ENCODE measurements around the gene CCDC69. TPM values are rescaled to one million over a fixed set of nuclear protein-coding genes. Genes with fewer than 3 reads are reported as not detected.

CCDC69 gene
- total RNA-seq, 1 donor from 2014 or later, result 178 TPM

DNA sequence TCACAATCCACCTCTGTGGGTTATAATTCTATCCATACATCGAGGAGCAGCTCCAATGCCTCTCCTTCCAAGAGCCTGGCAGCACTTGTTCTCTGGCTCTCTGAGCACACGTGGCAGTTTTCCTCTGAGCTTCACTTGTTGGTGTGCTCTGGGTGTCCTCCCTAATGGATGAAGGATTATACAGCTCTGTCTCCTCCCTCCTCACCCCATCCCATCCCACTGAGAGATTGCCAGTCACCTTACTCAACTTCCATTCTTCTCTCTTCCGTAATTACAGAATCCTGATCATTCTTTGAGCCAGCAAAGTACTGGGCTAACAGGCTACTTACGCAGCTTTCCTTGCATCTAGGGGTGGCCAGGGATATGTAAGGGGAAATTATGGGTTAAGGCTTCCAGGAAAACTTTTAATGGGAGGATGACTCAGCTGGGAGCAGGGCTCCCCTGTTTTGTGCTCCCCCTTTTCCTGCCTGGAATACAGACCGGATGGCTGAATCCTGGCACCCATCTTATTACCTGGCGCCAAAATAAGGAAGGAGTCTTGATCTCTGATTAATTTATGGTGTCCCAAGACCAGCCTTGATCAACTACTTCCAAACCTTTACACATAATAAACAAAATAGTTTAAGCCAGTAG, 6.3 kb upstream of the CCDC69 start:
- no peak for ATAC-seq (ENCODE audit: poor library complexity)
- intact Hi-C loops (cut with DNase I), result no loop called here
- DNase-seq, result no peak

DNA sequence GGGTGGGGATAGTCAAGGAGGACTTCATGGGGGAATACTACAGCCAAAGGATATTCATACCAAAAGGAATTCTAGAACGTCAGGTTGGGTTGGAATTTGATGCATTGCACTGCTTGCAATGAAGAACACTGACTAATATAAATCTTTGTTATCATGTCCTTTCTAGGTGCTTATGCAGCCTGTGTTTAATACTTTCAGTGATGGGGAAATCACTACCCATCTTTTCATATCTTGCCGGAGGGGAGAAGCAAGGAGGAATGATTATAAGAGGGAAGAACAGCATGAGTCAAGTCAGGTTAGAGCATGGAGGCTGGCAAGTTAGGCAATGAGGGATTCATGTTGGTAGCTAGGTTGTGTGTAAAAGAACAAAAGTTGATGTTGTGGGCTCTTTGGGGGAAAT, 5.1 kb upstream of the CCDC69 start:
- no peak for DNase-seq
- no peak for ATAC-seq (ENCODE audit: poor library complexity)
- intact Hi-C loops (cut with DNase I), result no loop called here

DNA sequence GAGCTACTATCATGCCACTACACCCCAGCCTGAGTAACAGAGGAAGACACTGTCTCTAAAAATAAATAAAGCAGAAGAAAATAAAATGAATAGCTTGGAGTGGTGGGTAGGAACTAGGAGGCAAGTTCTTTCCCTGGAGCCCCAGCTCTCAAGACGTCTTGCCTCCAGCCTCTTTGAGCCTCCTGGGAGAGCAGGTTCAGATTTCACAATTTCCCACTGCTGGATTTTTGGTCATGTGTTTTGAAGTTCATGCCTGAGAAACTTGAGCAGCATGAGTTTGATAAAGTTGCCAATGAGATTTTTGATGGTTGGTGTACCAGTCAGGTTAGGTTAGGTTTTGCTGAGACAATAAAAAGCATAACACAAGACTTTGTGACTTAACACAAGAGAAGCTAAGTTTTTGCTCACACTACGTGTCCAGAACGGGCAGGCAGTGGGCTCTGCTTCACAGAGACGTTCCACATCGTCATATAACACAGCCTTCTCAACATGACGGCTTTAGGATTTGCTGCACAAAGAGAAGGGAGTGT, 4.1 kb upstream of the CCDC69 start:
- intact Hi-C loops (cut with DNase I), result no loop called here

DNA sequence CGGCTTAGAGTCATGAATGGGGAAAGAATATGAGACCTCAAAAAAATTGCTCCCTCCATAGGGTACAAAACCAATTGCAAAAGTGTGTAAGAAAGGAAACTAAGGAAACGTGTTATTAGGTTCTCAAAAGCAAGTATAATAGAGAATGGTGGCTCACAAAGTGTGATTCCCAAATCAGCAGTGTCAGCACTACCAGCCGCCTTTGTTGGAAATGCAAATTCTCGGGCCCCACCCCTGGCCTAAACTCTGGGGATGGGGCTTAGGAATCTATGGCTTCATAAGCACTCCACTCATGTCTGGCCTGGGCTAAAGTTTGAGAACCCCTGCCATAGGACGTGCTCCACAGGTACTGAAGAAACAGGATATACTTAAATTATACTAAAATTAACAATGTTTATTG, 1.6 kb upstream of the CCDC69 start:
- DNase-seq (no peak), ATAC-seq (ENCODE audit: poor library complexity) (no peak)
- intact Hi-C loops (cut with DNase I), result no loop called here

More for the DNA sequence above, 4.1 kb upstream of the CCDC69 start:
- ATAC-seq (ENCODE audit: poor library complexity), result no peak
- DNase-seq, result no peak

DNA sequence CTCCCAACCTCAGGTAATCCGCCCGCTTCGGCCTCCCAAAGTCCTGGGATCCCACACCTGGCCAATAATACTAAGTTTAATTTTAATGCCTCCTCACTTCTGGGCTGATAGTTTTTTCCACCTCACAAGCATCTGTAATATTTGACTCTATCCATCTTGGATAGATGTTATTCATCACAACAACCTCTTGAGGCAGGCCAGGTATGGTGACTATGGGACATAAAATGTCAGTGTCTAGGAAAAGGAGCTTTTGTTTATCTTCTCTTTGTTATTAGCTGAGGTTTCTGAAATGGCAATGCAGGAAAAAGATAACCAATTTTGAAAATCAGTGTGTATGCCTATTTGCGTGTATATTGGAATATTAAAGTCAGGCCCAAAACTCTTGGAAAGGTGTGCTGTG, 1.2 kb upstream of the CCDC69 start:
- no peak for DNase-seq
- no peak for ATAC-seq (ENCODE audit: poor library complexity)
- intact Hi-C loops (cut with DNase I), result no loop called here

DNA sequence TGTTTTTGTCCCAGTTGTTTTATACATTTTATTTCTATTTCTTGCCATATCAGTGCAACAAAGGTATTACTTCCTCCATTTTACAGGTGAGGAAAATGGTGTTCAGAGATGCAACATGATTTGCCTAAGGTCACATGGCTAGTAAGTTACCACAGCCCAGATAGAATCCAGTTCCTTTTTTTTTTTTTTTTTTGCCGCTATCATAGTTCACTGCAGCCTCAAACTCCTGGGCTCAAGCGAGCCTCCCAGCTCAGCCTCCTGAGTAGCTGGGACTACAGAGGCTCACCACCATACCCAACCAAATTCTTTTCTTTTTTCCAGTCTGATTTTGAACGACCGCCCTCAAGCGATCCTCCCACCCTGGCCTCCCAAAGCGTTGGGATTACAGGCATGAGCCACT, 480 bp upstream of the CCDC69 start:
- DNase-seq (no peak), ATAC-seq (ENCODE audit: poor library complexity) (no peak)
- intact Hi-C loops (cut with DNase I), result no loop called here

DNA sequence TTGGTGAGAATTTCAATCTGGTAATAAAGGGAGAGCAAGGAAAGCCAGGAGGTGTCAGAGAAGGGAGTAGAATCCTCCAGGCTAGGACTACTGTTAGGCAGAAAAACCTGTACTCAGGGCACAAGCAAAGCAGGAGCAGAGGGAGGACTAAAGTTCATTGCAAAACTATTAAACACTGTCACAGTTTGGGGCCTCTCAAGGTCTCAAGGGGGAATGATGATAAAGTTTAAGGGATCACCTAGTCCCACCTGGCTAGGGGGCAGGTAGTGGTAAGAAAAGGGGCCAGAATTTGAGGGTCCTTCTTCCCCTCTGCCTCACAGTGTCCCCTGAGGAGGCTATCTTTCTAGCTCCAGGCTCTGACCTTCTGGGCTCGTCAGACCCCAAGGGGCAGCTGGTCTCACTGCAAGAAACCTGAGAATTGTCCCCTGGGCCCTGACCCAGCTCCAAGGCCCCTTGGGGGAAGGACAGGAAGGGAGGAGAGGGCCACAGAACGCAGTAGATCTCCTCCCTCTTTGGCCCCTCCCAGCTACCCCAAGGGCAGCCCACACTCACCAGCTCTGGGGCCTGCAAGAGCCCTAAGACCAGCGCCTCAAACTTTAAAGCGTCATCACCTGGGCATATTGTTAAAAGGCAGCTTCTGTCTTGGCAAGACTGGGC, 974 bp downstream of the CCDC69 start:
- intact Hi-C loops (cut with DNase I), result no loop called here

DNA sequence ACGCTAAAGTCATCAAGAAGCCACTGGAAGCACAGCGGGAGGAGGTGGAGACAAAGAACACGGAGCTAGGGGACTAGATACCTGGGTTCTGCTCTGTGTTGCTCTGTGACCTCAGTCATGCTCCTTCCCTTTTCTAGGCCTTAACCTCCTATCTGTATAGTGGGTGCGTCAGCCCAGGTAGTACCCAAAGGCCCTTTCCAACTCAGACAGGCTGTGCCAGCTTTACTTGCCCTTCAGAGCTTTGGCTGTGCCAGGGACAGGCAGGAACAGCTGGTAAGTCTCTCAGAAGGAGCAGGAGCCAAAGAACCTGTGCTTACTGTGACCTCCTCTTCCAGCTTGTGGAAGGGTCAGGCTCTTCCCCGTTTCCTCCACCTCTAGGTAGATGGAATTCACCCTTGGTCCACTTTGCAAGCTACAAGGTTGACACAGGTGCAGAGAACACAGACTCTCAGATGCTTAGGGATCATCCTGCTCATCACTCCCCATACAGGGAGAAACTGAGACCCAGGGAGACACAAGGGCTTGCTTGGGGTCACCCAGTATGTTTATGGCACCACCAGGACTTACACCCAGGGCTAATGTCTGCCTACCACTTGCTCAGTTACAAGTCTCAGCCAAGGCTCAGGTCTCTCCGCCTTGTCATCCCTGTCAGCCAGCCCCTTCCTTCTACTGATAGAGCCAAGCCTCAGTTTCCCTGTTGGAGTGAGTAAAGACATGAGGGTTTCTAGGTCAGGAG, 1.7 kb downstream of the CCDC69 start:
- intact Hi-C loops (cut with DNase I), result no loop called here

More for the DNA sequence above, 974 bp downstream of the CCDC69 start:
- DNase-seq (peak; percentile 74), ATAC-seq (ENCODE audit: poor library complexity) (peak; percentile 79)

DNA sequence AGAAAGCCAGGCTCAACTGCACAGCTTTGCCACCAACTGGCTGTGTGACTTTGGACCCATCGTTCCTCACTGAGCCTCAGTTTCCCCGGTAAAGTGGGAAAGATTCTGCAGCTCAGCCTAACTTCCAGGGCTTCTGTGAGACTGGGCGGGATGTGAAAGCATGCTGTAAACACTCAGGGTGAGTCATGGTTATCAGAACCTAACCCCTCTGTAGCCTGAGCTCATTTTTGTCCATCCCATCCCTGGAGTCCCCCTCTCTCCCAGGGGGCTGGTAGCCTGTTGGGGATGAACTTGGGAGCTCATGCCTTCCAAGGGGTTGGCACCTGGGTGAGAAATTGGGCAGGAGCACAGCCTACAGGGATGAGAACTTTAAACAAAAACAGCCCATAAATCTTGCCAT, 2.3 kb downstream of the CCDC69 start:
- intact Hi-C loops (cut with DNase I), result no loop called here
- no peak for ATAC-seq (ENCODE audit: poor library complexity)

More for the DNA sequence above, 1.7 kb downstream of the CCDC69 start:
- ATAC-seq (ENCODE audit: poor library complexity), result peak; percentile 5
- DNase-seq, result no peak

DNA sequence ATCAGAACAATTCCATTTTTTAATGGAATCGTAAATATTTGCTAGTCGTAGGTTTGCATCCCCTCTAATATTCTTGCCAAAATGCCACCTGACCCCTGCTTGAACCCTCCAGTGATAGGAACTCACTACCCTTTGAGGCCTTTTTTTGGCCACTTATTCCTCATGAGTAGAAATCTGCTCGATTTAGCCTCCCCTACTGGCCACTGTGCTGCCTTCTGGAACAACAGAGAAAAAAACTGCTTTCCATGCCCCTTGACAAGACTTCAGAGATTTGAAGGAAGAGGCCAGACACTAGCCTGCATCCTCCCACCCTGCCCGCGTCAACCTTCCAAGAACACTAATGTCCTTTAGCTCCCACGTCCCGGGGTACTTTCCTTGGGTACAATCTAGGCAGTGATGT, 4.1 kb downstream of the CCDC69 start:
- ATAC-seq (ENCODE audit: poor library complexity) (no peak), DNase-seq (no peak)
- intact Hi-C loops (cut with DNase I), result no loop called here

More for the DNA sequence above, 2.3 kb downstream of the CCDC69 start:
- DNase-seq, result no peak

DNA sequence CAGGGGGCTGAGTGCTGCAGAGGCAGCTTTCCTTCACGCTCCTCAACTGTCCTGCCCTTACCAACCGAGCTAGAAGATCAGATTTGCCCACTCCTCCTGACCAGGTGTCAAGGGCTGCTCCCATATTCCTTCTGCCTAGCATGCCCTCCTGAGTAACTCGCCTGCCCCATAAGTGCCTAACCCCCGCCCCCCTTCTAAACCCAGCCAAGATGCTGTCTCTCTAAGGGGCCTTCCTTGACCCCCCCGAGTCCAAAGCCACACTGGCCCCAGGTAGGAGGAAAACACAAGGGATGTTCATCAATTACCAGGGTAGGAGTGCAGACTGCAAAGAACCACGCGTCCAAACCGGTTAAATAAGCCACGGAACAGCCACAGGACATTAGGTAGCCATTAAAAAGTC, 4.8 kb downstream of the CCDC69 start:
- DNase-seq (no peak), ATAC-seq (ENCODE audit: poor library complexity) (no peak)
- intact Hi-C loops (cut with DNase I), result no loop called here

DNA sequence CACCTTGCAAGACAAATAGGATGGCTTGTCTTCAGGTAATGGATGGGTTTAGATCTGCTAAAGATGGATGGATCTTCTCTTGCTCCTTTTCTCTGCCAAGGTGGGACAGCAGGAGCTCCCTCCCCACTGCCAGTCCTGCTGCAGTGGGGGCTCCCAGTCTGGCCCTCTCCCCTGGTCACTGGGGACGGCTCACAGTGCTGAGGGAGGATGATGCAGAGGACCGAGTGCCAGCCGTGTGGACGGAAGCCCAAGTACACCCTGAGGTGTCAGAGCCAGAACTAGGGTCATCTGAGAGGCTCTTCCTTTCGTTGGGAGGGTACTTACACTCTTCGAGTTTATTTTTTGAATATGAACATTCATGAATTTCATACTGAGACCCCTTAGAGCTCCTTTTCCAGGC, 5.7 kb downstream of the CCDC69 start:
- intact Hi-C loops (cut with DNase I), result no loop called here
- DNase-seq, result no peak
- ATAC-seq (ENCODE audit: poor library complexity), result no peak

DNA sequence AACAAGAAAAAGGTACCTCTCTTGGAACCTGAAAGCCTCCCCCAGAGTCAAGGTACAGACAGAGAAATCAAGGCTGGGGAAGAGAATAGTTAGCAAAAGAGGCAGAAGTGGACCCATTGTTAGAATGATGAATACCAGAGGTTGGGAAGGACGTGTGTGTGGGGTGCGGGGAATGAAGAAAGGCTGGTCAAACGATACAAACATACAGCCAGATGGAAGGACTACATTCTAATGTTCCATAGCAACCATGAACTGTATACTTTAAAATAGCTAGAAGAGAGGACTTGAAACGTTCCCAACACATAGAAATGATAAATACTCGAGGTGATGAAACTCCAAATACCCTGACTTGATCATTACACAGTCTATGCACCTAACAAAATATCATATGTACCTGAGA, 7.1 kb downstream of the CCDC69 start:
- intact Hi-C loops (cut with DNase I), result no loop called here
- no peak for ATAC-seq (ENCODE audit: poor library complexity)
- DNase-seq, result no peak

DNA sequence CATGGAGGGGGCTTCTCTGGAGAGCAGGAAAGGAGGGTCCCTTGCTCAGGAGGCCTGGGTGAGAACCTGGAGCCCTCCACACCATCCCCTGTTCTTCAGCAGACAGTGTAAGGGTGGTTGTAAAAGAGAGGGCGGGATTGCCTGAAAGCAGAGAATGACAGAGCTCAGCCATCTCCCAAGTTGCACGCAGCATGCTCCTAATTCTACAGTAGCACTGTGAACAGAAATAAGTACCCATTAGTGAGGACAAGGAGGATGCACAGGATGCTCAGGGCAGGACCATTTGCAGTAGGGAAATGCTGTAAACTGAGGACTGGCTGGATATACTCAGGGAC, 8.4 kb downstream of the CCDC69 start:
- no peak for DNase-seq
- ATAC-seq (ENCODE audit: poor library complexity), result no peak
- intact Hi-C loops (cut with DNase I), result no loop called here

DNA sequence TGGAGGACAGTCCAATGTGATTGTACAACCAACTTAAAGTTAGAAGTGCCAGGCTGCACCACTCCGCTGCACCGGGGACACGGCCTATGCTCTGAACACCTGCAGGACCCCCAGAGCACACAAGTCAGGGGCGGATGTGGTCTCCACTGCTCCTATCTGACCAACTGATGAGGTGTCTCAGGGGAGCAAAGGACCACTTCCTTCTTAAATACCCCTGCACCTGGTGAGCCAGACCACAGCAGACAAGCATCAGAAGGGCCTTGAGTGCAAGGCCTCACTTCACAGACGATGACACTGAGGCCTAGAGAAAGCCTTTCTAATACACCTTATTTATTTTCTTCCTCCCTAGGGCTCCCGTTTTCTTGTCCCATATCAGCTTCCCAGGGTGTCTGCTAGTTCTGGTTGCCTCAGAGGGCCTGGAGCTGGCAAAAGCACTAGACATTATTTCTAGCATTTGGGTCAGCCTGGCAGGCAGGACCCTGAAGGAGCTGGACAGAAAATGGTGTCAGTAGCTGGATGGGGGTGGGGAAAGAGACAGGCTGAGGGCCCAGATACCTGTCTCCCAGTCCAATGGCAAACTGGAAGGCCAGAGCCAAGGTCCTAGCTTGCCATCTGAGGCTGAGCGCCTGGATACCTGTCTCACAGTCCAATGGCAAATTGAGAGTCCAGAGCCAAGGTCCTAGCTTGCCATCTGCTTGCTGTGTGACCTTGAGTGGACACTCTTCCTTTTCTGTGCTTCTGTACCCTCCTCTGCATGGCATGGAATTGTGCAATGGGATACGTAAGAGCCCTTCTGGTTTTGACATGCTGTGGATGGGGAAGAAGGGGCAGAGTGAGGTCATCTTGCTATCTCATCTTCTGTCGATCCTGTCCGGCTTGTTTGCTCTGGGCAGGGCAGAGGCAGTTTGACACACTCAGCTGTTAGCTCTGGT, 9.0 kb downstream of the CCDC69 start:
- ATAC-seq (ENCODE audit: poor library complexity) (peak; percentile 36), DNase-seq (no peak)
- intact Hi-C loops (cut with DNase I), result no loop called here

DNA sequence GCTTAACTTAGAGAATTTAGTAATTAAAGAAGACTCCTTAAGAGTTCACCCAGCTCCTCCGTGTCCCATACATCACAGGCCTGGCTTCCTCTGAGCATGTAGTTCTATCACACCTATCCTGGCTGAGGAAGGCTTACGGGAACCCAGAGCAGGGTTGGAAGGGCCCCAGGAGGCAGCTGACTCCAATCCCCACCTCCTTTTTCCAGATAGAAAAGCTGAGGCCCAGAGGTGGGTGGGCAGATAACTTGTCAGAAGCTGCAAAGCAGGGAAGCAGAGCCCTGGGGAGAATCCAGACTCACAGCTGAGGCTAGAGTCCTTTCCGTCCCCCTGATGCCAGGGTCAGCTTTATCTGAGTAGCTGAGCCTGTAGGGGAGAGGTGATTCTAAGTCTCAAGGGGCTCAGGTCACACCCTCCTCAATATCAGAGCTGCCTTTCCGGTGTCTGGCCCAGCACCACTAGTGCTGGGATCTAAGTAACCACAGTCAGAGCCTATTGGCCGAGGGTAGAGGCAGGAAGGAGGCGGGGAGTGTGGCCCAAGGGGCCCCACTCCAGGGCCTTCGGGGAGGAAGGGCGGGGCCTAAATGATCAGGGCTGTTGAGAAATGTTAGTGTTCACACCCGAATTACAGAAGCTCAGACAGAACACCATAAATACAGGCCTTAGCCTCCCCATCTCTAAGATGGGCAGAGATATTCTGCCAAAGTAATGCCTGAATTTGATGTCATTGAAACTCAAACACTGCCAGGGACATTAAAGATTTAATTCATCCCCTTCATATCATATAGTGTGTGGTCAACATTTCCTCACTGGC, 9.9 kb downstream of the CCDC69 start:
- peak; percentile 90 for DNase-seq
- peak; percentile 89 for ATAC-seq (ENCODE audit: poor library complexity)
- intact Hi-C loops (cut with DNase I), result no loop called here

DNA sequence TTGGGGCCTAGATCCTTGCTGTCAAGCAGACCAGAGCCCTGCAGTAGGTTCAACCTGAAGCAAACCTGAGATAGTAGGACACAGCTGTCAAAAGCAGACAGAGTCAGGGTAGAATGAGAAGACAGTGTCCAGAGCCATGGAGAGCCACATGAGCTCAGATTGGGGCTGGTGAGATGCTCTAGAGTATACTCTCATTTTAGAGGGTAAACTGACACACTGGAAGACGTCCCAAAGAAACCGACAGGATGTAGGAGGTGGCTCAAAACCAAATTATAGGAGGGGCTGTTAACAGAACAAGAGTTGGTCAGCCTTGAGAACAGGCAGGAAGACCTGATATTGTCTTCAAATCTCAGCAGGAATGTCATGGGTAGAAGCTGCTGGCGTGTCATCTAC, 11.5 kb downstream of the CCDC69 start:
- DNase-seq (no peak), ATAC-seq (ENCODE audit: poor library complexity) (no peak)
- intact Hi-C loops (cut with DNase I), result no loop called here

DNA sequence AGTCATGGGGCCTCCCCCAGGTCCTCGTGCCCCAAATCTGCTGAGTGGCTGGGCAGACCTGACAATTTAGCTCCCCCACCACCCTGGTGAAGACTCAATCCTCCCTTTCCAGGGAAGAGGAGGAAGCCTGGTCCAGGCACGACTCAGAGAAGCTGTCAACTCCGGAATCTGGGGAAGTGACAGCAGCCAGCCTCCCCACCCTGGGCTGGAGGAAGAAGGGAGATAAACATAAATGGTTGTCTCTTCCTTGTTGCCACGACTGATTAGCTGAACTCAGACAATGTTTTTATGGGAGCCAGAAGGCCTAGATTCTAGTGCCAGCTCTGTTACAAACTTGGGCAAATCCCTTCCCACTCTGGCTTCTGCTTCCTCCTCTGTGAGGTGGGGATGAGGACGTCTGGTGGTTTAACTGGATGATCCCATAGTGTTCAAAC, 15.4 kb downstream of the CCDC69 start:
- peak; percentile 67 for ATAC-seq (ENCODE audit: poor library complexity)
- no peak for DNase-seq
- intact Hi-C loops (cut with DNase I), result no loop called here
